T1000 (cell line): ENCODE results near the gene POMC.
"Not testable (repeated sequence)": the region's sequence is repeated elsewhere in the genome, so short reads cannot be mapped to it uniquely, and the experiment has no call there.

ENCODE experiments used
- DNase-seq: peaks from one replicate; lab custom pipeline; 2025; ENCODE audit warnings: mixed read lengths; lab: John Stamatoyannopoulos, UW

Gene POMC

GRCh38 chr2:25168256-25169072 is at the start of gene POMC:
Gene POMC, minus strand, starts transcription at chr2:25168580. Its CDS starts 3,808 bp downstream, at chr2:25164772.
- no peak for DNase-seq

GRCh38 chr2:25218100-25218499 is 49.7 kb upstream of the POMC start:
- no peak for DNase-seq

DNA sequence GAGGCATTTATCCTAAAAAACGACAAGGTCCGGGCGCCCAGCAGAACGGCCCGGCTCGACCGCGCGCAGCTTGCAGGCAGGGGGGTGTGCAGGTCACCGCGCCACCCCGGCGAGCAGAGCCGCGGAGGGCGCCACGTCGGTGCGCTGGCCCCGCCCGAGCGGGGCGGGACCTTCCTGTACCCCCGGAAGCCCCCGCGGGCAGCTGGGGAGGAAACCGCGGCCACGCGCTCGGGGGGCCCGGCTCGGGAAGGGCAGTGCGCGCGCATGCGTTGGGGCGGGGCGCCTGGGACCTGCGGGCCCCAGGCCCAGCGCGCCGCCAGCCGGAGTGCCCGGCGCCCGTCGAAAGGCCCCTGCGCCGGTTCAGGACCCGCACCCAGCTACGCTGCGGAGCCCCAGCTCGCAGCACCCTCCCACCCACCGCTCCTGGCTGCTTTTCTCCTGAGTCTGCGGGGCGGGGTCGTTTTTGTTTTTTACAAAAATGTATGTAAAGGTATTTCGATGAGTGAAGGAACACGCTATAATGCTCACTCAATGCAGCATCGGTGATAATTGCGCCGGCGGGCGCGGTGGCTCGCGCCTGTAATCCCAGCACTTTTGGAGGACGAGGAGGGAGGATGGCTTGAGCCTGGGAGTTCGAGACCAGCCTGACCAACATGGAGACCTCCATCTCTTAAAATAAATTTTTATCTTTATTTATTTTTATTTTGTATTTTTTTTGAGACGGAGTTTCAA is 47.7 kb upstream of the POMC start:
- no peak for DNase-seq

GRCh38 chr2:25215232-25215631 is 46.9 kb upstream of the POMC start:
- no peak for DNase-seq

- no peak for DNase-seq
Measured at GRCh38 chr2:25213229-25213628, 44.8 kb upstream of the POMC start.

DNA sequence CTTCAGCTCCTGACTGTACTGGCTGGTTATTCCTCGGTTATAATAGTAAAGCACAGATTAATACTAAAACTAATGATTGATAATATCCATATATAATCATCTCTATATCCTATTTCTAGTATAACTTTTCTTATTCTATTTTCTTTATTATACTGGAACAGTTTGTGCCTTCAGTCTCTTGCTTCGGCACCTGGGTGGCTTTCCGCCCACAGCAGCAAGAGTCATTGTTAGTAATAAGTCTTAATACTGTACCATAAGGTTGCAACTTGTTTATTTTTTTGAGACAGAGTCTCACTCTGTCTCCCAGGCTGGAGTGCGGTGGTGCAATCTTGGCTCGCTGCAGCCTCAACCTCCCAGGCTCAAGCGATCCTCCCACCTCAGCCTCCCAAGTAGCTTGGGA is 42.5 kb upstream of the POMC start:
- not testable (repeated sequence) for DNase-seq

- no peak for DNase-seq
Measured at GRCh38 chr2:25207078-25207545, 38.7 kb upstream of the POMC start.

- no peak for DNase-seq
Measured at GRCh38 chr2:25204190-25204838, 35.9 kb upstream of the POMC start.

DNA sequence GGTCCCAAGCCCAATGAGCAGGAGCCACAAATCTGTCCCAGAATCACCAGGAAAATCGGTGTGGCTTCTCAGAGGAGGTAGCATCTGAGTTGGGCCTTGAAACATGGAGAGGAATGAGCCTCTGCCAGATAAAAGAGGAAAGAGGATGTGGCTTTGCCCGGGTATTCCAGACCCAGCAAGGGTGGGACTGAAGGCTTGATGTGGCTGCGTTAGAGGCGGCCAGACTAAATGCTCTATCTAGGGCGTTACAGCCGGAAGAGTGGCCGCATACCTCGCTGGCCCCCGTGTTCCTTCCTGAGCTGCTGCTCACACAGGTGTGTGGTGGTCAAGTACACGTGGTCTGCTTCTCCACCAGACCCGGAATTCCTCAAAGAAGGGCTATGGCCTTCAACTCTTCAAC is 33.9 kb upstream of the POMC start:
- no peak for DNase-seq

GRCh38 chr2:25201794-25202193 is 33.4 kb upstream of the POMC start:
- DNase-seq: no peak

DNA sequence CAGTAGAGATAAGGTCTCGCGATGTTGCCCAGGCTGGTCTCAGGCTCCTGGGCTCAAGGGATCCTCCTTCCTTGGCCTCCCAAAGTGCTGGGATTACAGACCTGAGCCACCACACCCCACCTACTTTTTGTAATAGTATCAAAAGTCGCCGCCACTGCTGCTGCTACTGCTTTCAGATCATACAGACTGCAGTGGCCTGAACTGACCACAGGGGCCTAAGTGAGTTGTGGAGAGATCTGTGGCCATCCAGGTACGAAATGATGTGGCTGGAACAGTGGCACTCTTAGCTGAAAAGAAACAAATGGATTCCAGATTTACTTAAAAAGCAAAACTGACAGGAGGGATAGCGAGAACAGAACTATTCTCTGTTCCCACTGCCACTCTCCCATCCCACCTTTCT is 32.9 kb upstream of the POMC start:
- DNase-seq: no peak

GRCh38 chr2:25198576-25198975 is 30.2 kb upstream of the POMC start:
- no peak for DNase-seq

- DNase-seq: no peak
Measured at GRCh38 chr2:25198209-25198525, 29.8 kb upstream of the POMC start.

DNA sequence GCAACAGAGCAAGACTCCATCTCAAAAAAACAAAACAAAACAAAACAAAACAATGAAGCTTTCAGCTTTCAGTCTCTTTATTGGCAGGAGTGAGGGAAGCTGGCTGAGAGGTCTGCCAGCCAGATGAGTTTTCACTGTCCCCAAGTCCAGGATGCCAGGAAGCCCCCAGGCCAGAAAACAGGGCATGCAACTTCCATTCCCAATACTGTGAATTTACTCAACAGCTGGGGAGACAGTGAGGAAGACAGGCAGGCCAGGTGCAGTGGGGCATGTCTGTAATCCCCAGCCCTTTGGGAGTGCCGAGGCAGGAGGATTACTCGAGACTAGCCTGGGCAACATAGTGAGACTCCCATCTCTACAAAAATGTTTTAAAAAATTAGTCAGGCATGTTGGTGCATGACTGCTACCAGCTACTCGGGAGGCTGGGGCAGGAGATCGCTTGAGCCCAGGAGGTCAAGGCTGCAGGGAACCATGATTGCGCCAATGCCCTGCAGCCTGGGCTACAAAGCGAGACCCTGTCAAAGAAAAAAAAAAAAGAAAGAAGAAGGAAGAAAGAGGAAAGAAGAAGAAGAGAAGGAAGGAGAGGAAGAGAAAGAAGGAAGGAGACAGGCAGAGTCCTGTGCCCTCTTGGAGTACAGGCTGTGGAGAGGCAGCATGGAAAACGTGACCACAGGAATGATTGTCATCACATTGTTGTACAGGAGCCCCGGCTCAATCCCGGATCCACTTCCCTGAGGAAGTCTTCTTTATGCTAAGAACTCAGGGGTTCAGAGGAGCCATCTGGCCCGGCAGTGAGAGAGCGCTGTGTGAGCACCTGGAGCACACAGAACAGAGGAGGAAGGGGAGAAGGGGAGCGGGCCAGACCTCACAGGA is 29.2 kb upstream of the POMC start:
- no peak for DNase-seq

GRCh38 chr2:25194576-25195122 is 26.3 kb upstream of the POMC start:
- no peak for DNase-seq

DNA sequence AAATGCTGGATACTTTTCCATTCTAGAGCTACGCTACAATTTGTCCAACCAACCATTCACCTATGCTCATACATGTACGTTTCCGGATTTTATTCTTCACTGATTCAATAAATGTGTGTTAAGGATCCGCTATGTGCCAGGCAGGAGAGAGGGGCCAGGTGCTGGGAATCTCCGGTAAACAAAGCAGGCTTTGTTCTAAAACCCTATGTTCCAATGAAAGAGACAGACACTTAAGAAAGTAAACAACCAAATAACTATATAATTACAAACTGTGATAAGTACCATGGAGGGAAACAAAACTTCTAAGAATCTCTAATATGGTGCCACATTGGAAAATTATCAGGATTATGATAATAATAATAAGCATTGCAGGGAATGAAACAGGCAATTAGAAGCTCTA is 22.2 kb upstream of the POMC start:
- no peak for DNase-seq

- DNase-seq: no peak
Measured at GRCh38 chr2:25188405-25188804, 20.0 kb upstream of the POMC start.

DNA sequence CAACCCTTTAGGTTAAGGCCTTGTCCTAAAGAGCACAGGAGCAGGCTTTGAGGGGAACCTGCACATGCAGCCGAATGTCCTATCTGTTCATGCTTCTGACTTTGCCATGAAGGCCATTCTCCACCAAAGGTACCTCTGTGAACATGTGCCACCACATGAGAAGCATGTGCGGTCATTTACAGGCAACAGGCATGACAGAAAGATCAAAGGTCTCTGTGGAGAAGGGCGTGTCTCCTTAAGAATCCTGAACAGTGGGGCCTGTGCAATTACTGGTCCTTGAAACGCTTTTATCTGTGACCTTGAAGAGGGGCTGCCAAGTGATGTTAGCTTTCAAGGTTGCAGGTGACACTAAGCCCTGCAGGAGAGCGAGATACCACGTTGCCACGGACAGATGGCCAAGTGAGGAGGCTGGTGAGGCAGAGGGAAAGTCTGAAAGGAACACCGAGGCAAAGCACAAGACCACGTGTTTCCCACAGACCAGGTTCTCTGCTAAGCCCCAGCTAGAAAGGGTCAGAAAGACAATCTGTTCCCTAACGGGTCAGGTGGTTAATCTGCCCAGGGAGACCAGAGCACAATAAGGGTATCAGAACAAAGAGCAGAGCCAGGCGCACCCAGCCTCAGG is 19.5 kb upstream of the POMC start:
- DNase-seq: no peak

- DNase-seq: no peak
Measured at GRCh38 chr2:25184254-25184653, 15.9 kb upstream of the POMC start.

- no peak for DNase-seq
Measured at GRCh38 chr2:25178976-25179375, 10.6 kb upstream of the POMC start.

GRCh38 chr2:25177211-25177611 is 8.8 kb upstream of the POMC start:
- no peak for DNase-seq
